ENCODE results near the gene IFFO2.

- TF ChIP-seq CTCF (conservative IDR thresholded peaks at IDR 0.05 in 1 of 2, IDR thresholded peaks at IDR 0.05 in 1 of 2; ENCODE audit: low read depth in 1 of 2, low read length in 2 of 2) (peak in 1 of 2 donors; percentile 33), EZH2 (IDR thresholded peaks at IDR 0.05; ENCODE audit: low read length, missing control alignments) (no peak)
These were observed 34.2 kb downstream of the IFFO2 start for GRCh38 chr1:18922319-18922726.
